Pancreas (tissue), 10 donors: ENCODE measurements around the gene RUNDC3A. TPM values are rescaled to one million over a fixed set of nuclear protein-coding genes. Genes with fewer than 3 reads are reported as not detected.

ENCODE experiments used
- ATAC-seq, 4 donors: fragments of 200-7000 bp; cut with Tn5 transposase; one replicate each; pipeline versions ENCODE4 v1.8.0 to v1.9.1; 2020; ENCODE audit warnings: mild to moderate bottlenecking in 4 of 4, moderate library complexity in 4 of 4
- DNase-seq, 6 donors: peaks; one replicate each; pipeline ENCODE4 v3.0.0-alpha.2; 2020
- FAIRE-seq: peaks from 2 replicates; lab custom pipeline; 2012; peaks lifted over from hg19 to GRCh38; lab: Jason Lieb, UNC
- H3K27ac ChIP-seq, 4 donors: fragments of 200-600 bp; sonication (generic); 1 replicate in 3 of 4; 2 replicates in 1 of 4; pipeline versions ENCODE4 v1.5.0 to v1.8.0; 2020
- H3K27me3 ChIP-seq, 4 donors: fragments of 200-600 bp; one replicate each; pipeline ENCODE4 v1.8.0; 2021
- H3K36me3 ChIP-seq, 3 donors: fragments of 200-600 bp; sonication (generic) in 1 of 3; one replicate each; pipeline versions ENCODE4 v1.5.0 to v1.8.0; 2020 to 2021
- H3K4me1 ChIP-seq, 3 donors: fragments of 200-600 bp; one replicate each; pipeline ENCODE4 v1.8.0; 2021
- H3K4me3 ChIP-seq, 4 donors: fragments of 200-600 bp; sonication (generic) in 2 of 4; one replicate each; pipeline versions ENCODE4 v1.5.0 to v1.8.0; 2020 to 2021
- H3K9me3 ChIP-seq, 4 donors: fragments of 200-600 bp; one replicate each; pipeline ENCODE4 v1.8.0; 2021
- CTCF ChIP-seq, 4 donors: fragments of 200-600 bp; sonication (generic) in 3 of 4; IDR thresholded peaks; one replicate each; pipeline versions ENCODE4 v1.5.0 to v1.8.0; 2021; ENCODE audit warnings: antibody characterized with exemption in 4 of 4
- WGBS, 2 donors: extraction: QIAGEN DNeasy Blood & Tissue Kit; methylation state at CpG; one replicate each; pipeline ENCODE4 v1.1.7; 2013; 5-methylcytosine and 5-hydroxymethylcytosine counted together
- intact Hi-C, 3 donors: fragments of 100-400 bp; cut with DNase I; formaldehyde crosslinking; loops; one replicate each; pipeline versions ENCODE4 v1.11.1 to v1.14.2; 2022
- polyA plus RNA-seq, 2 donors: library from polyadenylated mRNA; stranded (reverse); fragments of 200-250 nt; gene quantifications; one replicate each; pipeline ENCODE4 v1.2.3, GENCODE V29; 2013
- total RNA-seq, 6 donors: library from RNA; stranded (reverse); fragmentation: NEBNext Ultra II Directional in 4 of 6; extraction: Animal tissue kit (Norgen Biotek cat#: 25700) in 4 of 6; gene quantifications; one replicate each; pipeline versions ENCODE4 v1.2.1 to v1.2.4, GENCODE V29; 2021 to 2023
- donor health status: healthy with polysubstance abuse.
- donor health status: DM: no; HTN: no; CAD: no; lungs with moderate emphysema.
- donor health status: DM: no; HTN: no; CAD: no.
- donor health status: control.
- donor health status: control.
- donor health status: Bipolar disorder and iron deficiency.
- donor health status: DM: yes; HTN: yes; CAD: no.
- donor health status: DM: no; HTN: no; CAD: no.
- donor health status: DM: no; HTN: no; CAD: no.
- donor health status: DM: yes; HTN: yes; CAD: no.

RUNDC3A gene
- total and polyA plus RNA-seq, 8 donors: 0.56 to 59.4 (median 4.1) TPM

GRCh38 chr17:44314869-44315661, 6.7 kb downstream of the RUNDC3A start:
- Histone ChIP-seq H3K9me3 (no peaks in the 10 kb centered on the region), H3K36me3 (peaks cover 2 to 6% (median 5%) of the 10 kb centered on the region in 3 donors), H3K4me3 (peak overlapping the region in 2 of 4 donors; percentile 27 to 38), H3K27me3 (peaks cover 0 to 5% (median 0%) of the 10 kb centered on the region in 4 donors), H3K4me1 (no peaks in the 10 kb centered on the region), H3K27ac (no peak overlapping the region)
- ATAC-seq (peak; percentile 12 to 71 (median 48)), FAIRE-seq (no peak), DNase-seq (peak in 3 of 6 donors; percentile 57 to 84 (median 72))
- intact Hi-C loops: no loop called here
- 3 to 4% methylated on average over 51 to 81 of the region's 81 CpGs for WGBS, 2 donors
- TF ChIP-seq CTCF (IDR thresholded peaks at IDR 0.05): no peak

- TF ChIP-seq CTCF (IDR thresholded peaks at IDR 0.05): no peak
- no peak for FAIRE-seq
- H3K4me1 ChIP-seq: no peaks in the 10 kb centered on the region
- ATAC-seq: no peak
- 12% methylated on average over 38 of the region's 38 CpGs for WGBS, 2 donors
- H3K36me3 ChIP-seq: peaks cover 2 to 14% (median 5%) of the 10 kb centered on the region in 3 donors
- H3K9me3 ChIP-seq: no peaks in the 10 kb centered on the region
- intact Hi-C loops: no loop called here
- H3K27ac ChIP-seq: no peak overlapping the region
- peaks cover 0 to 5% (median 0%) of the 10 kb centered on the region in 4 donors for H3K27me3 ChIP-seq
- no peak overlapping the region for H3K4me3 ChIP-seq
- DNase-seq: peak in 1 of 6 donors; percentile 51
These were observed 7.6 kb downstream of the RUNDC3A start for GRCh38 chr17:44315760-44316731.

- intact Hi-C loops: no loop called here
- no peak for TF ChIP-seq CTCF (IDR thresholded peaks at IDR 0.05)
These were observed 9.1 kb downstream of the RUNDC3A start for GRCh38 chr17:44317545-44317944.

GRCh38 chr17:44318077-44318892, 9.9 kb downstream of the RUNDC3A start:
- 70% methylated on average over 14 to 15 of the region's 15 CpGs for WGBS, 2 donors
- intact Hi-C loops: no loop called here
- FAIRE-seq (no peak), ATAC-seq (peak in 2 of 4 donors; percentile 4 to 11), DNase-seq (no peak)
- Histone ChIP-seq H3K36me3 (peaks cover 2 to 24% (median 18%) of the 10 kb centered on the region in 3 donors), H3K27ac (no peak overlapping the region), H3K4me3 (no peak overlapping the region), H3K9me3 (no peaks in the 10 kb centered on the region), H3K27me3 (peaks cover 0 to 5% (median 0%) of the 10 kb centered on the region in 4 donors), H3K4me1 (no peaks in the 10 kb centered on the region)
- no peak for TF ChIP-seq CTCF (IDR thresholded peaks at IDR 0.05)

More at GRCh38 chr17:44317545-44317944, 9.1 kb downstream of the RUNDC3A start:
- H3K27me3 ChIP-seq: peaks cover 0 to 5% (median 0%) of the 10 kb centered on the region in 4 donors
- no peak overlapping the region for H3K27ac ChIP-seq
- no peak for ATAC-seq
- H3K9me3 ChIP-seq: no peaks in the 10 kb centered on the region
- no peak for DNase-seq
- no peak overlapping the region for H3K4me3 ChIP-seq
- FAIRE-seq: no peak
- WGBS, 2 donors: 76 to 84% methylated on average over 6 of the region's 6 CpGs
- H3K36me3 ChIP-seq: peaks cover 2 to 24% (median 18%) of the 10 kb centered on the region in 3 donors
- no peaks in the 10 kb centered on the region for H3K4me1 ChIP-seq
